Rectal smooth muscle tissue (tissue), 1 donor: ENCODE data around the gene TIGD3.

Experiments used
- H3K27ac ChIP-seq: one replicate; pipeline ENCODE4 v1.7.0; 2013; ENCODE audit warnings: low read depth, low read length, inconsistent platforms
- H3K27me3 ChIP-seq: one replicate; pipeline ENCODE4 v1.7.0; 2013; ENCODE audit warnings: low read length; ENCODE audit not compliant: control insufficient read depth, insufficient read depth
- H3K36me3 ChIP-seq: one replicate; pipeline ENCODE4 v1.7.0; 2013; ENCODE audit warnings: low read length; ENCODE audit not compliant: control insufficient read depth, insufficient read depth
- H3K4me1 ChIP-seq: one replicate; pipeline ENCODE4 v1.7.0; 2013; ENCODE audit warnings: low read length; ENCODE audit not compliant: control insufficient read depth, insufficient read depth
- H3K4me3 ChIP-seq: one replicate; pipeline ENCODE4 v1.7.0; 2013; ENCODE audit warnings: low read length
- H3K9ac ChIP-seq: one replicate; pipeline ENCODE4 v1.7.0; 2013; ENCODE audit warnings: low read length

The TIGD3 gene

GRCh38 chr11:65378928-65379638 lies 24.5 kb downstream of the TIGD3 start:
- no peaks in the 10 kb centered on the region for H3K27me3 ChIP-seq
- no peak overlapping the region for H3K9ac ChIP-seq
- no peaks in the 10 kb centered on the region for H3K36me3 ChIP-seq
- no peak overlapping the region for H3K4me3 ChIP-seq
- no peak overlapping the region for H3K27ac ChIP-seq
- peaks cover 17% of the 10 kb centered on the region for H3K4me1 ChIP-seq

DNA sequence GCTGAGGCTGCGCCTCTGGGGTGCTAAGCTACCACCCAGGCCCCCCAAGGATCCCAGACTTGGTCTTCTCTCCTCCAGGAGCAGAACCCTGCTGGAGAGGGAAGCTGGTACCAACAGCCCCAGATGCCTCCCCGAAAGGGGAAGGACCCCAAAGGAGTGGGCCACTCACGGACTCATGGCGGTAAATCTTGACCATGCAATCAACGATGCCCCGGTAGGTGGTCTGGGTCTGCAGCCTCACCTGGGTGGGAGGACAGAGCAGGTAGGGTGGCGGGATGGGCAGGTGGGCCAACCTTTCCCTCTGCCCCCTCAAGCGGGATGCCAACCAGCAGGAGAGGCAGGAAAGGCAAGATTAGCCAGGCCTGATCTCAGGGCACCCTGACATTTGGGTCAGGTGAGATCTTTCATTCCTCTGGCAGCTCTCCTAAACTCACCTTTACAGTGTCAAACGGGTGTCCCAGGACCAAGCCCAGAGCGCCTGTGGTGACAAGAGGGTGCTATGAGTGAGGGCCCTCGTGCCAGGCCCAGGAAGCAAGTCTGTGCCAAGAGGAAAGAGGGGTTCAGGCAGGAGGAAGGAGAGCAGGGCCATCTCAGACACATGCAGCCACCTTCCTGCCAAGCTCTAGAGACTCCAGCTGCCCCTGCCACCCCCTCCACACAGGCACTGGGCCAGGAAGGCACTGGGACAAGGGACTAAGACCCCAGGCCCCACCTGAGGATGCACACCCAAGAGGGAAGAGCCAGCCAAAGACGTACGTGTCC lies 25.3 kb downstream of the TIGD3 start:
- Histone ChIP-seq H3K27me3 (no peaks in the 10 kb centered on the region), H3K27ac (no peak overlapping the region), H3K4me1 (peaks cover 17% of the 10 kb centered on the region), H3K36me3 (no peaks in the 10 kb centered on the region), H3K9ac (no peak overlapping the region), H3K4me3 (no peak overlapping the region)

GRCh38 chr11:65380460-65381119 lies 26.0 kb downstream of the TIGD3 start:
- Histone ChIP-seq H3K27me3 (no peaks in the 10 kb centered on the region), H3K9ac (no peak overlapping the region), H3K4me1 (peaks cover 17% of the 10 kb centered on the region), H3K4me3 (no peak overlapping the region), H3K36me3 (no peaks in the 10 kb centered on the region), H3K27ac (no peak overlapping the region)

GRCh38 chr11:65381716-65382032 lies 27.1 kb downstream of the TIGD3 start:
- no peaks in the 10 kb centered on the region for H3K27me3 ChIP-seq
- peak overlapping the region; percentile 99 for H3K27ac ChIP-seq
- H3K4me1 ChIP-seq: peaks cover 20% of the 10 kb centered on the region
- H3K9ac ChIP-seq: peak overlapping the region; percentile 85
- no peaks in the 10 kb centered on the region for H3K36me3 ChIP-seq
- peak overlapping the region; percentile 76 for H3K4me3 ChIP-seq

- H3K27me3 ChIP-seq: no peaks in the 10 kb centered on the region
- H3K4me1 ChIP-seq: peaks cover 22% of the 10 kb centered on the region
- H3K36me3 ChIP-seq: no peaks in the 10 kb centered on the region
- H3K27ac ChIP-seq: peak within 1 kb of the TSS; percentile 99
- peak within 1 kb of the TSS; percentile 85 for H3K9ac ChIP-seq
- H3K4me3 ChIP-seq: peak within 1 kb of the TSS; percentile 76
Observed at GRCh38 chr11:65382033-65382803, 27.7 kb downstream of the TIGD3 start, which contains the start of gene SLC25A45. TSS of gene SLC25A45 (minus strand) at chr11:65382646. CDS start at chr11:65381951, 695 bp downstream.

DNA sequence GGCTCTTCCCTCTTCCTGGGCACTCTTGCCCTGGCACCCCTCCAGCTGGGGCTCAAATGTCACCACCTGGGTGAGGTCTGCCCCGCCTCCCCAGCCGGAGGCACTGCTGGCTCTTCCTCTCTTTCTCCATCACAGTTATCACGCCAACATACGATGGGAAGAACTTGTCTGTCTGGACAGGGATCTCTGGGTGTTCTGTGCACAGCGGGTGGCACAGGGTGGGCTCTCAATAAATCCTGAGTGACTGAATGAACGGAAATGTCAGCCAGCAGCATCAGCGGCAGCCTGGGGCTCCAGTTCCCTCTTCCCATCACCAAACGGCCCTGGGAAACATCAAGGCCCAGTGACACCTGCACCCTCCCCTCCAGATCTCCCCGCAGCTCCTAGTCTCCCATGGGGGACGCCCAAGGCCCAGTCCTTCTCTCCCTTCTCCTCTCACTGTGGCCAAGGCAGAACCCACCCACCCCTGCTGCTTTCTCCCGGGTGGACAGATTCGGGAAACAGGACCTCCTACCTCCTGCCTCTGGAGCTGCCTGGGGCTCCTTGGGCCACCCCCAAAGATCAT lies 28.3 kb downstream of the TIGD3 start:
- Histone ChIP-seq H3K27me3 (no peaks in the 10 kb centered on the region), H3K4me3 (peak overlapping the region; percentile 76), H3K27ac (peak overlapping the region; percentile 99), H3K4me1 (peaks cover 23% of the 10 kb centered on the region), H3K36me3 (no peaks in the 10 kb centered on the region), H3K9ac (peak overlapping the region; percentile 42)

DNA sequence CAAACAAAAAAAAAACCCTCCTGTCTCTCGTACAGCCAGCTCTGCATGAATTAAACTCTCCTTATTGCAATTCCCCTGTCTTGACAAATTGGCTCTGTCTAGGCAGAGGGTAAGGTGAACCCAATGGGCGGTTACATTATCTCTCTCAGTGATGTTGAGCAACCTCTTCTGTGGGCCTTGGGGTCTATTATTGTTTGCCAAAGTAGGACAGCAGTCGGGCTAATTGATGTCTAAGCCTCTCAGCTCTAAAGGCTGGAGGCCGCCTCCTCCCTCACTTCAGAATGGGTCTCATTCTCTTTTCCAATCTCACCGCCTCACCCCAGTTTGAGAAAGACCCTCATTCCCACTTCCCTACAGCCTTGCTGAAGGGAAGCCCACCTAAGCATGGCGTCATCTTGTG lies 29.2 kb downstream of the TIGD3 start:
- H3K9ac ChIP-seq: no peak overlapping the region
- peak overlapping the region; percentile 99 for H3K27ac ChIP-seq
- H3K4me1 ChIP-seq: peaks cover 23% of the 10 kb centered on the region
- no peak overlapping the region for H3K4me3 ChIP-seq
- H3K27me3 ChIP-seq: no peaks in the 10 kb centered on the region
- H3K36me3 ChIP-seq: peaks cover under 1% of the 10 kb centered on the region

DNA sequence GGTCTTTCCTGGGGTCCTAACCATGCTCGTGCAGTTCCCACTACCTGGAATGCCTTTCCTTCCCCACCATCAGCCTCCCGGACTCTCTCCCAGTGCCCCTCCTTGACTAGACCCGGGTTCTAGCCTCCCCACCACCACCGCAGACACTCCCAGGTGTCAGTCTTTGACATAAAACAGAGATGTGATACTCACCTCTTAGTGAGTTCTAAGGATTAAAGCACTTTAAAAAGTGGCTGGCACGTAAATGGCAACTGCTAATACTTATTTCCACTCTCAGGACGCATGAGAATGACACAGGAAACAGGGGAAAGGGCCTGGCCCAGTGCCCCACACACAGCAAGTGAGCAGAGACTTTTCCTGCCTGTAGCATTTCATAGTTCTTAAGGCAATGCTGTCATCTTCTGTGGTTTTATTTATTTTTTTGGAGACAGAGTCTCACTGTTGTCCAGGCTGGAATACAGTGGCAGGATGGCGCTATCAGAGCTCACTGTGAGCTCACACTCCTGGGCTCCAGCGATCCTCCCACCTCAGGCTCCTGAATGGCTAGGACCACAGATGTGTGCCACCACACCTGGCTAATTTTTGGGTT lies 29.8 kb downstream of the TIGD3 start:
- Histone ChIP-seq H3K4me1 (peaks cover 23% of the 10 kb centered on the region), H3K9ac (no peak overlapping the region)

GRCh38 chr11:65386307-65387140 lies 32.0 kb downstream of the TIGD3 start, which contains the start of gene FRMD8:
TSS of gene FRMD8 (plus strand) at chr11:65386637. CDS start at chr11:65387037, 400 bp downstream.
- Histone ChIP-seq H3K4me1 (peaks cover 23% of the 10 kb centered on the region), H3K36me3 (peaks cover 3% of the 10 kb centered on the region), H3K4me3 (peak within 1 kb of the TSS; percentile 99), H3K27me3 (no peaks in the 10 kb centered on the region), H3K27ac (peak within 1 kb of the TSS; percentile 99), H3K9ac (peak within 1 kb of the TSS; percentile 83)

More for the DNA sequence above, 29.8 kb downstream of the TIGD3 start:
- peak overlapping the region; percentile 99 for H3K27ac ChIP-seq
- no peak overlapping the region for H3K4me3 ChIP-seq
- H3K36me3 ChIP-seq: peaks cover 3% of the 10 kb centered on the region
- H3K27me3 ChIP-seq: no peaks in the 10 kb centered on the region

GRCh38 chr11:65388731-65389130 lies 34.2 kb downstream of the TIGD3 start:
- Histone ChIP-seq H3K27ac (no peak overlapping the region), H3K4me3 (peak overlapping the region; percentile 5), H3K36me3 (peaks cover 7% of the 10 kb centered on the region), H3K27me3 (no peaks in the 10 kb centered on the region), H3K4me1 (peaks cover 7% of the 10 kb centered on the region), H3K9ac (no peak overlapping the region)
